GM18951 (cell line): ENCODE results near the gene LMOD3.
A peak's percentile ranks its signal among the peaks of the same experiment; 100 is the strongest.

ENCODE experiments used
- POLR2A ChIP-seq: IDR thresholded peaks from 4 replicates; pipeline ENCODE4 v1.6.1; 2011; ENCODE audit warnings: mild to moderate bottlenecking; ENCODE audit not compliant: insufficient read length, insufficient read depth; ENCODE audit errors: extremely low read depth
- in situ Hi-C: fragments of 300-500 bp; cut with MboI; formaldehyde crosslinking; loops from one replicate; pipeline ENCODE4 v1.12.0; 2022; ENCODE audit warnings: low sequenced_read_pairs, mixed read lengths, inconsistent platforms; ENCODE audit not compliant: unreplicated experiment

LMOD3 gene

DNA sequence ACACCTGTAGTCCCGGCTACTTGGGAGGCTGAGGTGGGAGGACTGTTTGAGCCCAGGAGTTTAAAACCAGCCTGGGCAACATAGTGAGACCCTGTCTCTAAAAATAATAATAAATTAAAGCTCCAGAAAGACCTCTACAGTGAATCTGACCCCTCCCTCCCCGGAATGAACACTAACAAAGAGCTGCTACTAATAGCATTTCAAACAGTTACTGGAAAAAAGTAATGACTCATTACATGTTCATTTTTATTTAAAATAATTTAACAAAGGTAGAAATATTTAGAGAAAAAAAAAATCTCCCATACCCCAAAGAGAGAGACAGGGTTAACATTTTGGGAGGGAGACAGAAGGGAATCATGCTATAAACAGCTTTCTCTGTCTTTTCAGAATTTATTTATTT lies 40.0 kb downstream of the LMOD3 start:
- no peak for TF ChIP-seq POLR2A
- in situ Hi-C loops, result no loop called here

DNA sequence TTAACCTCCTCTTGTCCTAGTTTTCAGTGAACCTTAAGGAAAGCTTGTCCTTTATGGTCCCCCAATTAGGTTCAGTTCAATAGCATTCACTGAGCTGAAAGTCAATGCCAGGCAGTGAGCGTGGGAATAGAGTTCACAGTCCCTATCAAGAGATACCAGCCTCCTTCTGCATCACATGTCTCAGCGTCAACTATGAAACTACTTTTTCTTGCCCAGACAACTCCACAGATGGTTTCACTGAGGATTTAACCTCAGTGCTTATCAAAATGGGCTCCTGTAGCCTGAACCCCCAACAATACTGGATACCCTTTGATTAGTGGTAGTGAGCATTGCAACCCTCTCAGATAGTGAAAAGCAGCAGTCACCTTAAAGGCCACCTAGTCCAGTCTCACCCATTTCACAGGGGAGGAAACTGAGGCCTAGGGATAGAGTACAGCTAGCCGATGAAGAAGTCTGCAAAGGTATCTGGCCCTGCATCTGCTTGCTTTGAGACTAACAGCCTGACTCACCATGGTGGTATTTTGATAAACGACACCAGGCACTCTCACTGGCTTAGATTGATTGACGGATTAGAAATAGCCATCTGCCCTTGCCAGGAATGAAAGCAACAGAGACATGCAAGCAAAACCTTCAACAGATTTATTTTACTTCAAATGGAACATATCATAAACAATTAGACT lies 40.7 kb downstream of the LMOD3 start:
- no peak for TF ChIP-seq POLR2A
- in situ Hi-C loops, result no loop called here

DNA sequence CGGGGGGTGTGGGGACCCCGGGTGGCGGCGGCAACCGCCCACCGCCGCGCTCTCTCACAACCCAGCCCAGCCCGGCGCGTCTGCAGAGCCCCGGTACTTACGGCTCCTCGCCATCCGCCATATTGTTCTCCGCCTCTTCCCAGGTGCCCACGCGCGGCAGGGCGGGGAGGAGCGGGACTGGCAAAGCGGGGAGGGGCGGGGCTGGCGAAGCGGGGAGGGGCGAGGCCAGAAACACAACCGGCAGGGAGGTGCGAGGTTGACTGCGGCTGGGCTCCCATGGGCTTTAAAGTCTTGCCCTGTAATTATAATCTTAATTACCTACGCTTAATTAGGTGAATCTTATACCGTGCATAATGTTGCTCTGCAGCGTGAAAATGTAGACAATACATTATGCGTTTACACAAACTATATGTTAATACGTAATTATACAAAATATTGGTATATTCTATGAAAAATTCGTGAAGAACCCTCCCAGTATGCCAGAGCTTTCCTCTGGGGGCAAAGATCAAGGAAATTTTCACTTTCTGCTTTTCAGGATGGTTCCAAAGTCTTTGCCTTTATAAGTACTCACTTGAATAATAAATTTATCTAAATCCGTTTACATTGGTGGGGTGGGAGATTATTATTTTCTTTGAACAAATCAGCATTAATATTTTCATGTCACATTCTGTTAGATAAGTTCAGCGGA lies 42.0 kb downstream of the LMOD3 start, which contains the start of gene UBA3:
UBA3 (minus strand) TSS at position 133 of the 688 bp plus-strand sequence; CDS start at position 121, 12 bp downstream.
- TF ChIP-seq POLR2A, result peak; percentile 86
- in situ Hi-C loops, result no loop called here

DNA sequence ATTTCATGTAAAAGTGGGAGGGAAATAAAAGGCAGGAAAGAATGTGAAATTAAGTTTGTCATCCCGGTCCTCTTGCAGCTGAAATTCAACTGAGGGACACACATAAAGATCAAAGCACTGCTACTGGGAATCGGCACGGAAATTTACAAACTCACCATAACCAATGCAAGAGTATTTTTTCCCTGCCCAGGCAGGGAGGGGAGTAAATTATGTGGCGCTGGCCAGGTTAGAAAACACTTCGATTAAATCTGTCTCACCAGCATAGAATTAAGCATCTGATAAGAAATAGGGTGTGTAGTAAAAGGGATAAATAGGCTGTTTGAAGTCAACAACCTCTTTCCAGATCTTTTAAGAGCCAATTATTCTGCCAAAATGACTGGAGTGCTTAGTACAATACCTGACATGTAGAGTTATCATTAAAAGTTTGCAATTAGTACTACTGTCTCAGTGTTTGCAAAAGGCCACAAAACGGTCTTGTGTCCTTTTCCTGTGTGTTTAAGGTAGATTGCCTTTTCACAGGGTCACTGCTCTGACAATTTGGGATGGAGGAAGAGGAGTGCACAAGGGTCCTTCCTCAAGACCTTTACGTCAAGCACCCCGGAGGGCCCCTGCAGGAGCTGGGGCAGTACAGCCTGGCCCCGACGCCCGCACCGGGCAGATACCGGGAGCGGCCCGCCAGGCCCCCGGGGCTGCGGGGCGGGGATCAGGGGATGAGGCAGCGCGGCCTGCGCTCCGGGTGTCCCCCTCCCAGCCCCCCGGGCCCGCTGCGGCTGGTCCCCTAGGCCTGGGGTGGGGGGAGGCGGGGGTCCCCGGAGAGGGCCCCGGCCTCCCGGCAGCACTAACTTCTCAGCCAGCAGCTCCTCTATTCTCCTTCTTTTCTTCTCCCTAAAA lies 42.9 kb downstream of the LMOD3 start:
- no peak for TF ChIP-seq POLR2A
- in situ Hi-C loops, result no loop called here

DNA sequence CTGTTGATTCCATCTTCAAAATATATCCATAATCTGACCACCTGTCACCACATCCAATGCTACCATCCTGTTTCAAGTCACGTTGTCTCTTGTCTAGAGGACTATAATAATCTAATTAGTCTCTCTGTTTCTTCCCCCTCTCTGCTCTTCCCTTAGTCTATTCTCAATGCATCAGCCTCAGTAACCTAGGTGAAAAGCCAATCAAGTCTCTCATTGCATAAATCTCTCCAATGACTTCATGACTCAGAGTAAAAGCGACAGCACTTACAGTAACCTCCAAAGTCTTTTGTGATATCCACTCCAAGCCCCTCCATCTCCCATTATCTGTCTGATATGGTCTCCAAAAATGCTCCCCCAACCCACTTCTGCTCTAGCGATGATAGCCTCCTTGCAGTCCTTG lies 49.5 kb downstream of the LMOD3 start:
- TF ChIP-seq POLR2A, result no peak
- in situ Hi-C loops, result no loop called here

DNA sequence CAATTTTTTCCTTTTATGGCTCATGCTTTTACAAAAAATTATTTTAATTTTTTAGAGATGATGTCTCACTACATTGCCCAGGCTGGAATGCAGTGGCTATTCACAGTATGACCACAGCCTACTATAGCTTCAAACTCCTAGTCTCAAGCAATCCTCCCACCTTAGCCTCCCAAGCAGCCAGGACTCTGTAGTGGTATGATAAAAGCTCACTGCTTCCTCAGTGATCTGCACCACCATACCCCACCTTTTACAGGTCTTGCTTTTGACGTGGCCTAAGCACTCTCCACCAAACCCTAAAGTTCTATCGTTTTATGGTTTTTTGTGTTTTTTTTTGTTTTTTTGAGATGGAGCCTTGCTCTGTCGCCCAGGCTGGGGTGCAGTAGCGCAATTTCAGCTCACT lies 56.3 kb downstream of the LMOD3 start:
- TF ChIP-seq POLR2A, result no peak
- in situ Hi-C loops, result no loop called here

DNA sequence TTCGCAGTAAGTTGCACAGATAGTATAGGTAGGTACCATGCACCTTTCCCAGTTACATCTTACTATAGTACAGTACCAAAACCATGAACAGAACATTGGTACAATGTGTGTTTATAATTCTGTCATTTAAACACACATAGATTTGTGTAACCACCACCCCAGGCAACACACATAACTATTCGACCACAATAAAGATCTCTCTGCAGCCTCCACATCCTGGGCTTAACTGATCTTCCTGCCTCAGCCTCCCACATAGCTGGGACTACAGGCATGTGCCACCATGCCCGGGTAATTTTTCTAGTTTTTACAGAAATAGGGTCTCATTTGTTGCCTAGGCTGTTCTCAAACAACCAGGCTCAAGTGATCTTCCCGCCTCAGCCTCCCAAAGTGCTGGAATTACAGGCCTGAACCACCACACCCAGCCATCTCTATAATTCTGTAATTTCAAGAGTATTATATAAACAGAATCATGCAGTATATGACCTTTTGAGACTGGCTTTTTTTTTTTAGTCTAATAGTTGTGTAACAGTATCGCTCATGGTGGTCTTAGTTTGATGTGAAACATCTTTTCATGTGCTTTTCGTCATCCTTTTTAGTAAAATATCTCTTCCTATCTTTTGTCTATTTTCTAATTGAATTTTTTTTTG lies 57.0 kb downstream of the LMOD3 start:
- no peak for TF ChIP-seq POLR2A
- in situ Hi-C loops, result no loop called here

DNA sequence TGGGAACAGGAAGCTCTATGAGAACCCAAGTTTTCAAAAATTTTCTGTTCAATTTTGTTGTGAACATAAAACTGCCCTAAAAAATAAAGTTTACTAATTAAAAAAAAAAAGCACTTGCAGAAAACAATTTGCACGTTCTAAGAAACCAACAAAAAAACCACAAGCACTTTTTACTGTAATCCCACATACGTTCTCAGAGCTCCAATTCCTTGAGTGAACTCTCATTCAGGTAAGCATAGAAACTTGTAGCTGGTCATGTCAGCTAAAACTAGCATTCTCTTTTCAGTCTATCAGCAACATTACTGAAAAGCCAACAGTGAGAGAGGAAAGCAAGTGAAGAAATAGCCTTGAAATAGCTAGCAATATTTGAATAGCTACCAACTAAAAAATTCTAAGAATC lies 58.8 kb downstream of the LMOD3 start:
- in situ Hi-C loops, result no loop called here

DNA sequence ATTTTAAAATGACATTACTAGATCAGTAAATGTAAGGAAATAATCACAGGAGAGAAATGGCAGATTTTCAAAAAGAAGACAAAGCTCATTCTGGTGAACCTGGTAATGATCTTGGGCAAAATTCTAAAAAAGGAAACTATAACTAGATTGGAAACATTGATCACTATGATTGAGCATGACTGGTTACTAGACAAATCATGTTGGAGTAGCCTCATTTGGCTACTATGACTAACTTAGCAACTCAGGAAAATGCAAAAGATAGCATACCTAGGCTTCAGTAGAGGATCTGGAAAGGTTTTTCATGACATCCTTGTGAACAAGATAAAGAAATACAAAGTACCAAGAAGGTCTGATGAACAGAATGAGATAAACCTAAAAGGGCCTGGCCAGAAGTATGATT lies 62.7 kb downstream of the LMOD3 start:
- in situ Hi-C loops, result no loop called here
- no peak for TF ChIP-seq POLR2A

More for the DNA sequence above, 58.8 kb downstream of the LMOD3 start:
- TF ChIP-seq POLR2A, result no peak

DNA sequence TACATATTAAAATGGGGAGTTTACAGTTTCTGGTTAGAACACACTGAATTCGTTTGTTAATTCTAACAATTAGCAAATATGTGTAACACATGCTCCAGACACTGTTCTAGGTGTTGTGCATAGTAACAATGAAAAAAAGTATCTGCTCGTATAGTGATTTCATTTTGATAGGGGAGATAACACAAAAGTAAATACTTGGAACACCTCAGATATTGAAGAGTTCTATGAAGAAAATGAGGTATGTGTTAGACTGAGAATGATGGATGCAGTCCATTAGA lies 63.5 kb downstream of the LMOD3 start:
- in situ Hi-C loops, result no loop called here

DNA sequence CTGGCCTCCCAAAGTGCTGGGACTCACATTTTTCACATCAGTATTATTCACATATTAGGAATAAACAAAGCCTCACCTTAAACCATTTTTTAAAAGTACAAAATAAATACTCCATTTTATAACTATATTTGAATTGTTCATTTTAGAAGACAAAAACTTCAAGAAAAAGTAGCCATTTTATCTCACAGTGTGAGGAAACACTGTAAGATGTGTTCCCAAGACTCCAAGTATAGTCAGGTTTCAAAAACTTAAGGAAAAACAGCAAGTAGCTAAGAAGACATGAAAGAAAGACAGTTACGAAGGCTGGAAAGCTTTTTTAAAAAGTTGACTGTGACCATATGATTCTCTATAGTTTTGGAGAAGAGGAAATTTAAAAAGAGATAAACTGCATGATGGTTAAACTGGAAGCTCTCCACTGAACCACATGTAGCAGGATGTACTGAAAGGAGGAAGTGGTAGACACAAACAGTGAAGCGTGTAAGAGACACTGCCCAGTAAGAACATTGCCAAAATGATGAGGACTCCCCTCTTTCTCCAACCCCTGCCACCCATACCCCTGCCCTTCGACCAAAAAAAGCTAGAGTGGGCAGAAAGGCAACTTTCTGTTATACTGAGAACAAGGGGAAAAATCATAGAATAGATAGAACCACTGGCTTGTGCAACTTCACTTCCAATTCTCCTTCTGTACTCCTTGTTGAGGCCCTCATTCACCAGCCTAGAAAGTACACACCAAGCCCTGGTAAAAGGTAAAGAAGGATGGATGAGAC lies 64.0 kb downstream of the LMOD3 start:
- in situ Hi-C loops, result no loop called here
- TF ChIP-seq POLR2A, result no peak

More for the DNA sequence above, 63.5 kb downstream of the LMOD3 start:
- TF ChIP-seq POLR2A, result no peak
